Stimulated activated CD4-positive, alpha-beta T cell treated with anti-CD3 and anti-CD28 coated beads, Interleukin-15, amount 100 ng/mL, for 1 hour (primary cell): ENCODE measurements around the gene BMP3.

Source experiments
- DNase-seq, 2 donors: peaks; one replicate each; pipeline ENCODE4 v3.0.0-alpha.2; 2020; ENCODE audit warnings: low read depth in 1 of 2, low spot score in 1 of 2

Gene BMP3

DNA sequence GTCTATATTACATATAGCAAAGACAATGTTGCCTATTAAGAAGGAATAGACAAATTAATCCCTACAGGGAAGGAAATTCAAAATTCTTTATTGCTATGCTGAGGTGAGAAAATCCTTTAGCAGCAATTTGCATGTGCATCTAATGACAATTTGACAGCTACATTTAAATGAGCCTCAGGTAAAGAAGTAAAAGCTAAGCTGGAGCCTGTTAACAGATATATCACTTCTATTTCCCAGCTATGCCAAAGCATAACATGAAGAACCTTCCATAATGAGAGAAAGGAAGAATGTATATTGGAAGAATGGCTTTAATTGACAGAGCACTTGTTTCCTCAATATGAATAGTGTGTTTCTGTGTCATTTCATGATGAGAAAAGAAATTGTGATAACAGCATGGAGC is 71.6 kb downstream of the BMP3 start:
- DNase-seq = no peak

GRCh38 chr4:81106150-81106549 is 75.6 kb downstream of the BMP3 start:
- no peak for DNase-seq
